Spleen (tissue), 7 donors: ENCODE measurements around the gene EYS.

Experiments
- CTCF ChIP-seq, 11 experiments: fragments of 200-600 bp in 7 of 11; fragments of 450-650 bp in 4 of 11; sonication (generic) in 4 of 11; IDR thresholded peaks in 8 of 11; conservative IDR thresholded peaks in 3 of 11; 1 replicate in 7 of 11; 2 replicates in 4 of 11; pipeline versions ENCODE4 v1.4.0 to v1.8.0; 2016 to 2021; ENCODE audit warnings: antibody characterized with exemption in 11 of 11, inconsistent platforms in 4 of 11, mild to moderate bottlenecking in 1 of 11
- POLR2A ChIP-seq, 3 donors: fragments of 450-650 bp; IDR thresholded peaks; one replicate each; pipeline ENCODE4 v1.5.1; 2017; ENCODE audit warnings: antibody characterized with exemption in 3 of 3, mild to moderate bottlenecking in 1 of 3
- donor health status: DM: no; HTN: no; CAD: no; lungs with moderate emphysema.
- donor health status: DM: no; HTN: no; CAD: no.
- donor health status: DM: no; HTN: no; CAD: no.

DNA sequence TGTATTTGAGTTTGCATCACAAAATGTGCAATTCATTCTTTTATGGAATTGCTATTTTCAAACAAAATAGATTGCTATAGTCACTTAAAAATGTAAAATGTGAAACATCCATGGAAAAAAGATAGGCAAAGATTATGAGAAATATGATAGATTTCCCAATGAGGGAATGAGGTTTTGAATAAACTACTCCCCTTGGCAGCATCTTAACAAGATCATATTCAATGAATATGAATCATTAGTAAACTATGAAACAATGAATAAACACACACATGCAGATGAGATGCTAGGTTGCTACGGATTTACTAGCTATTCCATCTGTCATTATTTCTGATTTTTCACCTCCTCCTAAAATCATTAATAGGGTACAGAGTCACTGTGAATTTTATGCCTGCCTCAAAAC lies 1669.6 kb downstream of the EYS start:
- no peak for TF ChIP-seq CTCF (IDR thresholded peaks at IDR 0.05 in 8 of 11, conservative IDR thresholded peaks at IDR 0.05 in 3 of 11)
- no peak for TF ChIP-seq POLR2A (IDR thresholded peaks at IDR 0.05)
